ENCODE measurements around the gene BTNL8. TPM values are rescaled to one million over a fixed set of nuclear protein-coding genes. Genes with fewer than 3 reads are reported as not detected.

BTNL8 gene
- total RNA-seq, 1 donor from 2014 or later = not detected

GRCh38 chr5:180858586-180858985 lies 40.4 kb upstream of the BTNL8 start:
- DNase-seq (ENCODE audit: low read depth) = no peak
- H3K4me3 ChIP-seq (ENCODE audit: low read depth, low read length) = no peak overlapping the region
- TF ChIP-seq CTCF (conservative IDR thresholded peaks at IDR 0.05; ENCODE audit: low read depth, low read length) = no peak

GRCh38 chr5:180860273-180860886 lies 38.6 kb upstream of the BTNL8 start:
- no peak for DNase-seq (ENCODE audit: low read depth)
- no peak for TF ChIP-seq CTCF (conservative IDR thresholded peaks at IDR 0.05; ENCODE audit: low read depth, low read length)
- peak overlapping the region; percentile 99 for H3K4me3 ChIP-seq (ENCODE audit: low read depth, low read length)

- H3K4me3 ChIP-seq (ENCODE audit: low read depth, low read length) = peak within 1 kb of the TSS; percentile 99
- TF ChIP-seq CTCF (conservative IDR thresholded peaks at IDR 0.05; ENCODE audit: low read depth, low read length) = no peak
- peak; percentile 22 for DNase-seq (ENCODE audit: low read depth)
These were observed 37.8 kb upstream of the BTNL8 start, which contains the start of gene ZFP62 for GRCh38 chr5:180860887-180861822. Gene ZFP62 (minus strand): TSS chr5:180861276. CDS start chr5:180861219, 57 bp downstream.

DNA sequence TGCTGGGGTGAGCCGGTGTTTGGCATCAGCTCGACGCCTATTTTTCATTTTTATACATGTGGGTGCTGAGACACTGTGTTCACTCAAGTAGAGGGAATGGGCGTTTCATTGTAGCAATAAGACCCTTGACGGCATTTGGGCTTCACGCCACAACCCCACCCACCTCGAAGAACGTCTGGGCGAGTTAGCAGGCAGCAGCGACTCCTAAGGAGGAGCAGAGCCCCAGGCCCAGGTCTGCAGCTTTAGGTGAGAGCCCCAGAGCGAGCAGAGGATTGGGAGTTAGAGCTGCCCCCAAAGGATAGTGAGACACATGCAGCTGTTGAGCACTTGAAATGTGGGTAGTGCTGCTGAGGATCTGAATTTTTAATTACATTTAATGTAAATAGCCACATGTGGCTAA lies 36.3 kb upstream of the BTNL8 start:
- no peak for TF ChIP-seq CTCF (conservative IDR thresholded peaks at IDR 0.05; ENCODE audit: low read depth, low read length)
- H3K4me3 ChIP-seq (ENCODE audit: low read depth, low read length) = no peak overlapping the region
- no peak for DNase-seq (ENCODE audit: low read depth)

DNA sequence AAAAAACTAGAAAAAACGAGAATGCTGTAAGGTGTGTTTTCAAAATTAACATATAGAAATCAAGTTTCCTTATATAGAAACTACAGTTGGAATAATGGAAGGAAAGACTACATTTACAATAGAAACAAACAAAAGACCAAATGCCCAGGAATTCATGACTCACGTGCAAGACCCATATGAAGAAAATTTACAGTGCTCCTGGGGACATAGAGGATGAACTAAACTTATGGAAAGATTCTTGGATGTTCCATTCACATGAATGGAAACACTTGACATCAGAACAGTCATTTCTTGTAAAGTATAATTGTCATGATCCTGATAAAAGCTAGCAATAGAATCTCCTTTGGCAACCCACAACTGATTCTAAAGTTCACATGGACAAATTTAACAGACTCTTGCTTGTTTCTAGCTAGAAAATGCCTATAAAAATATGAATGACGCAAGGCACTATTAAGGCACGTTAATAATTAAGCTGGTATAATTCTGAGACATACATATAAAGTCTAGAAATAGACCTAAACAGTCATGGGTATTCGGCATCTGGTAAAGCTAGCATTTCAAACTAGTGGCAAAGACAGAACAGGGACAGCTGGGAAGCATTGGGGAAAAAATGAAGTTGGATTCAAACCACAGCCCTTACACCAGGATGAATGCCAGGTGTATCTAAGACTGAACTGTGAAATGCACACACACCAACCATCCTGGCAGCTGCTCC lies 32.8 kb upstream of the BTNL8 start:
- no peak for DNase-seq (ENCODE audit: low read depth)
- H3K4me3 ChIP-seq (ENCODE audit: low read depth, low read length) = no peak overlapping the region
- TF ChIP-seq CTCF (conservative IDR thresholded peaks at IDR 0.05; ENCODE audit: low read depth, low read length) = no peak

- TF ChIP-seq CTCF (conservative IDR thresholded peaks at IDR 0.05; ENCODE audit: low read depth, low read length) = no peak
- no peak overlapping the region for H3K4me3 ChIP-seq (ENCODE audit: low read depth, low read length)
- DNase-seq (ENCODE audit: low read depth) = no peak
These were observed 32.0 kb upstream of the BTNL8 start for GRCh38 chr5:180866985-180867384.
